NCI-H345 treated with DMSO at 0.1 percent for 48 hours (cell line): ENCODE measurements around the gene SLC26A4.
A peak's percentile ranks its signal among the peaks of the same experiment; 100 is the strongest.

Source experiments
- DNase-seq: peaks from one replicate; lab custom pipeline; 2025; ENCODE audit not compliant: unreplicated experiment; lab: John Stamatoyannopoulos, UW

Gene SLC26A4

GRCh38 chr7:107659666-107660065 is 962 bp upstream of the SLC26A4 start:
- DNase-seq, result no peak

- peak; percentile 21 for DNase-seq
These were observed 645 bp downstream of the SLC26A4 start for GRCh38 chr7:107661081-107661864.

GRCh38 chr7:107661865-107662379 is 1.3 kb downstream of the SLC26A4 start:
- peak; percentile 21 for DNase-seq

GRCh38 chr7:107663196-107663595 is 2.6 kb downstream of the SLC26A4 start:
- no peak for DNase-seq

- no peak for DNase-seq
These were observed 6.2 kb downstream of the SLC26A4 start for GRCh38 chr7:107666790-107667189.

GRCh38 chr7:107667341-107667740 is 6.7 kb downstream of the SLC26A4 start:
- DNase-seq, result no peak

- DNase-seq, result no peak
These were observed 7.7 kb downstream of the SLC26A4 start for GRCh38 chr7:107668296-107668695.

- DNase-seq, result no peak
These were observed 11.6 kb downstream of the SLC26A4 start for GRCh38 chr7:107672183-107672582.

GRCh38 chr7:107676249-107676648 is 15.6 kb downstream of the SLC26A4 start:
- DNase-seq, result no peak

- DNase-seq, result no peak
These were observed 17.6 kb downstream of the SLC26A4 start for GRCh38 chr7:107678110-107678753.

GRCh38 chr7:107680478-107680877 is 19.9 kb downstream of the SLC26A4 start:
- no peak for DNase-seq

GRCh38 chr7:107682886-107683285 is 22.3 kb downstream of the SLC26A4 start:
- no peak for DNase-seq

GRCh38 chr7:107684287-107684686 is 23.7 kb downstream of the SLC26A4 start:
- DNase-seq, result no peak

- no peak for DNase-seq
These were observed 24.4 kb downstream of the SLC26A4 start for GRCh38 chr7:107684947-107685463.

- no peak for DNase-seq
These were observed 26.3 kb downstream of the SLC26A4 start for GRCh38 chr7:107686816-107687387.

- DNase-seq, result no peak
These were observed 27.0 kb downstream of the SLC26A4 start for GRCh38 chr7:107687656-107688055.

GRCh38 chr7:107689553-107689952 is 28.9 kb downstream of the SLC26A4 start:
- no peak for DNase-seq

GRCh38 chr7:107690084-107690483 is 29.5 kb downstream of the SLC26A4 start:
- DNase-seq, result no peak

GRCh38 chr7:107690611-107691010 is 30.0 kb downstream of the SLC26A4 start:
- DNase-seq, result no peak

- DNase-seq, result no peak
These were observed 31.1 kb downstream of the SLC26A4 start for GRCh38 chr7:107691716-107692115.

- DNase-seq, result no peak
These were observed 31.9 kb downstream of the SLC26A4 start for GRCh38 chr7:107692501-107692900.

GRCh38 chr7:107693396-107693795 is 32.8 kb downstream of the SLC26A4 start:
- DNase-seq, result no peak
